Globus pallidus (tissue), 1 donor: ENCODE data around the gene CCSER1.
"Not testable (repeated sequence)": the region's sequence is repeated elsewhere in the genome, so short reads cannot be mapped to it uniquely, and the experiment has no call there.

Experiments used
- DNase-seq: peaks from one replicate; pipeline ENCODE4 v3.0.0-alpha.2; 2015; ENCODE audit warnings: low spot score

CCSER1 gene

GRCh38 chr4:90299373-90299772 lies 172.2 kb downstream of the CCSER1 start:
- DNase-seq, result no peak

- no peak for DNase-seq
Observed at GRCh38 chr4:90306810-90307209, 179.6 kb downstream of the CCSER1 start.

GRCh38 chr4:90317140-90317539 lies 189.9 kb downstream of the CCSER1 start:
- not testable (repeated sequence) for DNase-seq

GRCh38 chr4:90317785-90318184 lies 190.6 kb downstream of the CCSER1 start:
- DNase-seq, result no peak

GRCh38 chr4:90318193-90318592 lies 191.0 kb downstream of the CCSER1 start:
- DNase-seq, result no peak

- no peak for DNase-seq
Observed at GRCh38 chr4:90328558-90328957, 201.4 kb downstream of the CCSER1 start.

- no peak for DNase-seq
Observed at GRCh38 chr4:90330546-90330945, 203.4 kb downstream of the CCSER1 start.

GRCh38 chr4:90345549-90346215 lies 218.5 kb downstream of the CCSER1 start:
- no peak for DNase-seq

GRCh38 chr4:90349636-90350035 lies 222.4 kb downstream of the CCSER1 start:
- DNase-seq, result no peak

- peak; percentile 28 for DNase-seq
Observed at GRCh38 chr4:90357117-90357710, 230.0 kb downstream of the CCSER1 start.

GRCh38 chr4:90375081-90375480 lies 247.9 kb downstream of the CCSER1 start:
- DNase-seq, result no peak

GRCh38 chr4:90393215-90393614 lies 266.0 kb downstream of the CCSER1 start:
- no peak for DNase-seq

GRCh38 chr4:90403781-90404180 lies 276.6 kb downstream of the CCSER1 start:
- no peak for DNase-seq

GRCh38 chr4:90407897-90408296 lies 280.7 kb downstream of the CCSER1 start:
- not testable (repeated sequence) for DNase-seq

GRCh38 chr4:90412786-90413185 lies 285.6 kb downstream of the CCSER1 start:
- not testable (repeated sequence) for DNase-seq

GRCh38 chr4:90415116-90415515 lies 287.9 kb downstream of the CCSER1 start:
- no peak for DNase-seq

GRCh38 chr4:90419124-90419711 lies 292.0 kb downstream of the CCSER1 start:
- peak; percentile 24 for DNase-seq

- DNase-seq, result no peak
Observed at GRCh38 chr4:90421161-90421560, 294.0 kb downstream of the CCSER1 start.

GRCh38 chr4:90425893-90426292 lies 298.7 kb downstream of the CCSER1 start:
- no peak for DNase-seq

- DNase-seq, result no peak
Observed at GRCh38 chr4:90438522-90438921, 311.3 kb downstream of the CCSER1 start.

GRCh38 chr4:90441770-90442169 lies 314.6 kb downstream of the CCSER1 start:
- DNase-seq, result no peak

- no peak for DNase-seq
Observed at GRCh38 chr4:90442619-90443018, 315.4 kb downstream of the CCSER1 start.

GRCh38 chr4:90443231-90443630 lies 316.0 kb downstream of the CCSER1 start:
- no peak for DNase-seq

- DNase-seq, result no peak
Observed at GRCh38 chr4:90444904-90445303, 317.7 kb downstream of the CCSER1 start.
